PC-3 (cell line): ENCODE measurements around the gene FAM221B. TPM values are rescaled to one million over a fixed set of nuclear protein-coding genes. Genes with fewer than 3 reads are reported as not detected.

ENCODE experiments used
- ATAC-seq: fragments of 200-7000 bp; cut with Tn5 transposase; 2 replicates; pipeline ENCODE4 v1.9.1; 2020; ENCODE audit warnings: mild to moderate bottlenecking, moderate library complexity
- BruUV-seq: library from RNA; stranded (reverse); fragments of 400-500 nt; replicated peaks from 2 replicates; lab custom pipeline; 2021; lab: Mats Ljungman, UMichigan
- CTCF ChIA-PET: fragments of 300-600 bp; sonication (Branson Sonifier 250); formaldehyde crosslinking; loops from one replicate; lab custom pipeline; 2022; ENCODE audit warnings: antibody characterized with exemption; lab: Charles Lee
- POLR2A ChIA-PET: fragments of 300-600 bp; sonication (Branson Sonifier 250); formaldehyde crosslinking; loops from one replicate; lab custom pipeline; 2022; ENCODE audit warnings: antibody characterized with exemption; ENCODE audit not compliant: unreplicated experiment; lab: Charles Lee
- DNase-seq: peaks from one replicate; pipeline ENCODE4 v3.0.0-alpha.2; 2015
- H2AFZ ChIP-seq: fragments of 300-600 bp; sonication (generic); 2 replicates; pipeline ENCODE4 v1.6.0; 2016; ENCODE audit warnings: antibody characterized with exemption, low read length
- H3F3A ChIP-seq: fragments of 300-600 bp; sonication (generic); one replicate; pipeline ENCODE4 v1.6.0; 2017; ENCODE audit warnings: antibody characterized with exemption, low read length, control low read depth, mild to moderate bottlenecking; ENCODE audit not compliant: unreplicated experiment
- H3K27ac ChIP-seq: fragments of 300-600 bp; sonication (generic); 2 replicates; pipeline ENCODE4 v1.5.1; 2016; ENCODE audit warnings: mild to moderate bottlenecking, low read length
- H3K27me3 ChIP-seq: fragments of 300-600 bp; sonication (generic); 2 replicates; pipeline ENCODE4 v1.6.1; 2016; ENCODE audit warnings: low read length, mixed read lengths
- H3K36me3 ChIP-seq: fragments of 300-600 bp; sonication (generic); 2 replicates; pipeline ENCODE4 v1.6.1; 2016; ENCODE audit warnings: low read depth, mixed run types, low read length, mixed read lengths
- H3K4me1 ChIP-seq: fragments of 300-600 bp; sonication (generic); 2 replicates; pipeline ENCODE4 v1.5.1; 2016; ENCODE audit warnings: low read length; ENCODE audit not compliant: insufficient read depth
- H3K4me2 ChIP-seq: fragments of 300-600 bp; sonication (generic); 2 replicates; pipeline ENCODE4 v1.6.0; 2016; ENCODE audit warnings: low read length
- H3K4me3 ChIP-seq: fragments of 300-600 bp; sonication (generic); 2 replicates; pipeline ENCODE4 v1.5.1; 2016; ENCODE audit warnings: mild to moderate bottlenecking, low read length, mixed read lengths
- H3K79me2 ChIP-seq: fragments of 300-600 bp; sonication (generic); 2 replicates; pipeline ENCODE4 v1.6.1; 2017; ENCODE audit warnings: low read length, mixed read lengths
- H3K9ac ChIP-seq: fragments of 300-600 bp; sonication (generic); 2 replicates; pipeline ENCODE4 v1.6.0; 2016; ENCODE audit warnings: mild to moderate bottlenecking, low read length
- H3K9me2 ChIP-seq: fragments of 300-600 bp; sonication (generic); replicated peaks from 2 replicates; pipeline ENCODE4 v1.6.1; 2016; ENCODE audit warnings: mixed run types, low read length, mixed read lengths
- H3K9me3 ChIP-seq: fragments of 300-600 bp; sonication (generic); 2 replicates; pipeline ENCODE4 v1.6.1; 2016; ENCODE audit warnings: low read length, mixed read lengths
- H4K20me1 ChIP-seq: fragments of 300-600 bp; sonication (generic); 2 replicates; pipeline ENCODE4 v1.6.1; 2016; ENCODE audit warnings: low read length, mixed read lengths
- CTCF ChIP-seq: fragments of 300-600 bp; sonication (generic); conservative IDR thresholded peaks from 2 replicates; pipeline ENCODE4 v1.5.1; 2017; ENCODE audit warnings: antibody characterized with exemption, low read depth, mild to moderate bottlenecking, low read length
- EZH2 ChIP-seq: fragments of 300-600 bp; sonication (generic); IDR thresholded peaks from one replicate; pipeline ENCODE4 v1.6.1; 2017; ENCODE audit warnings: antibody characterized with exemption, mild to moderate bottlenecking, low read length; ENCODE audit not compliant: unreplicated experiment
- EZH2phosphoT487 ChIP-seq: fragments of 300-600 bp; sonication (generic); IDR thresholded peaks from 2 replicates; pipeline ENCODE4 v1.6.1; 2018; ENCODE audit warnings: mild to moderate bottlenecking, antibody characterized with exemption, low read length, borderline replicate concordance
- intact Hi-C: fragments of 100-400 bp; cut with micrococcal nuclease; formaldehyde crosslinking; loops from 2 replicates; pipeline ENCODE4 v1.9.0; 2023
- total RNA-seq: library from RNA; depleted of rRNA; stranded (reverse); fragments of >200 nt; gene quantifications from 2 replicates; pipeline ENCODE4 v1.2.3, GENCODE V29; 2014

Gene FAM221B
- total RNA-seq, 1 experiment from 2014 or later = not detected

GRCh38 chr9:35778496-35778895 lies 50.0 kb downstream of the FAM221B start:
- no peak for TF ChIP-seq CTCF
- TF ChIP-seq EZH2phosphoT487 = no peak
- no peak for TF ChIP-seq EZH2
- POLR2A ChIA-PET = no interaction called here

GRCh38 chr9:35776018-35776417 lies 52.5 kb downstream of the FAM221B start:
- TF ChIP-seq EZH2phosphoT487 (no peak), EZH2 (no peak)
- H2AFZ ChIP-seq = no peak overlapping the region
- ChIA-PET POLR2A (no interaction called here), CTCF (interaction anchor here (0.5 kb wide), 1 partner anchor 1667 kb away, joined by 8 read pairs; no protein-coding TSS in a partner anchor)
- no peaks in the 10 kb centered on the region for H3F3A ChIP-seq
- no peak for DNase-seq
- H4K20me1 ChIP-seq = no peaks in the 10 kb centered on the region
- H3K27ac ChIP-seq = no peak overlapping the region
- no peak overlapping the region for H3K9ac ChIP-seq
- no peak overlapping the region for H3K4me2 ChIP-seq
- BruUV-seq = no TSS peak
- H3K4me3 ChIP-seq = no peak overlapping the region
- no peaks in the 10 kb centered on the region for H3K27me3 ChIP-seq
- no peaks in the 10 kb centered on the region for H3K9me3 ChIP-seq
- no peaks in the 10 kb centered on the region for H3K79me2 ChIP-seq
- H3K4me1 ChIP-seq = peaks cover 24% of the 10 kb centered on the region
- ATAC-seq = no peak
- H3K9me2 ChIP-seq = no peaks in the 10 kb centered on the region
- no peaks in the 10 kb centered on the region for H3K36me3 ChIP-seq
- intact Hi-C loops = loop anchor here (10.0 kb wide), 1 partner anchor 49 kb away; the partner anchor contains the start of genes FAM221B and TMEM8B

More at GRCh38 chr9:35778496-35778895, 50.0 kb downstream of the FAM221B start:
- Histone ChIP-seq H3K27me3 (no peaks in the 10 kb centered on the region), H3F3A (no peaks in the 10 kb centered on the region), H2AFZ (no peak overlapping the region), H3K4me2 (no peak overlapping the region), H3K36me3 (no peaks in the 10 kb centered on the region), H3K4me1 (0 out of 2 replicates have a peak, but pooled peaks cover 4% of the 10 kb centered on the region), H3K9ac (no peak overlapping the region), H3K79me2 (no peaks in the 10 kb centered on the region), H4K20me1 (no peaks in the 10 kb centered on the region), H3K9me3 (no peaks in the 10 kb centered on the region), H3K9me2 (no peaks in the 10 kb centered on the region), H3K27ac (no peak overlapping the region), H3K4me3 (no peak overlapping the region)
- CTCF ChIA-PET = interaction anchor here (0.5 kb wide), 1 partner anchor 21 kb away, joined by 3 read pairs; no protein-coding TSS in a partner anchor
- DNase-seq = no peak
- intact Hi-C loops = loop anchor here (10.0 kb wide), 1 partner anchor 46 kb away; the partner anchor contains the start of genes FAM221B and TMEM8B
- no peak for ATAC-seq
- no TSS peak for BruUV-seq

GRCh38 chr9:35774907-35775635 lies 53.5 kb downstream of the FAM221B start:
- Histone ChIP-seq H3K27ac (no peak overlapping the region), H3K4me1 (peaks cover 34% of the 10 kb centered on the region), H4K20me1 (no peaks in the 10 kb centered on the region), H3K4me3 (no peak overlapping the region), H3K9me3 (no peaks in the 10 kb centered on the region), H3K36me3 (no peaks in the 10 kb centered on the region), H3K27me3 (no peaks in the 10 kb centered on the region), H3K79me2 (no peaks in the 10 kb centered on the region), H3F3A (peaks cover 5% of the 10 kb centered on the region), H3K4me2 (no peak overlapping the region), H3K9ac (no peak overlapping the region), H2AFZ (no peak overlapping the region), H3K9me2 (no peaks in the 10 kb centered on the region)
- CTCF ChIA-PET = no interaction called here
- POLR2A ChIA-PET = no interaction called here
- DNase-seq (no peak), ATAC-seq (no peak)
- BruUV-seq = no TSS peak
- intact Hi-C loops = loop anchor here (10.0 kb wide), 1 partner anchor 50 kb away; the partner anchor contains the start of genes FAM221B and TMEM8B
- TF ChIP-seq CTCF (no peak), EZH2phosphoT487 (no peak), EZH2 (no peak)
